NOMO-1 treated with DMSO at 0.1 percent for 48 hours (cell line): ENCODE data around the gene C15orf40.
"Not testable (repeated sequence)": the region's sequence is repeated elsewhere in the genome, so short reads cannot be mapped to it uniquely, and the experiment has no call there.

Experiments
- DNase-seq: peaks from one replicate; lab custom pipeline; 2025; ENCODE audit not compliant: unreplicated experiment; lab: John Stamatoyannopoulos, UW

The C15orf40 gene

GRCh38 chr15:82952158-82953081, 59.0 kb downstream of the C15orf40 start, which contains the start of gene HOMER2:
Gene HOMER2 (minus strand): TSS chr15:82952720. CDS start chr15:82952535, 185 bp downstream.
- no peak for DNase-seq

DNA sequence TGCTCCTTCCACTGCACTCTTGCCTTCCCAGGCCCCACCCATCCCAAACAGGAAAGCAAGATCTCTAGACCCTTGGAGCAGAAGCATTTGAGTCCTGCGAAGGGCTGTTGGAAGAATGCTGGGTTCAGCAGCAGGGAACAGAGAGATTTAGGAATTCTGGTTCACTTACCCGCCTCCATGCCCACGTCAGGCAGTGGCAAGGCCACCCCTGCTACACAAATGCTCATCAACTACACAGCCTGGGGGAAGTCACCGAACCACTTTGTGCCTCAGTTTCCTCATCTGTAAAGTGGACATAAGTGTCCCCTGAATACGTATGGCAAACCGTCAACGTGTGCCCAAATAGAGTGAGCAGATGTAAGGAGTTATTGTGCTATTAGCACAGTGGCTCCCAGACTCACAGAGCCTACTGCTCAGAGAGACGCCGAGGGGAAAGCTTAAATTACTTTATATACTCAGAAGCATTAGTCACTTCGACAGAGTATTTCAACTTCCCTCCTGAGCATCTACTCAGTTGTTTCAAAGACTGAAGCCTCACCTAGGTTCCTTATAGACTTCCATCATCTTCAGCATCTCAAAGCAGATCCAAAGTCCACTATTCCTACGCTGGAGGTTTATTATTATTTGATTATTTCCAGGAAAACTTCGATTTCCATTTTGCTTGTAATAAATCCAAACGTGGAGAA, 59.8 kb downstream of the C15orf40 start:
- DNase-seq, result peak; percentile 54

DNA sequence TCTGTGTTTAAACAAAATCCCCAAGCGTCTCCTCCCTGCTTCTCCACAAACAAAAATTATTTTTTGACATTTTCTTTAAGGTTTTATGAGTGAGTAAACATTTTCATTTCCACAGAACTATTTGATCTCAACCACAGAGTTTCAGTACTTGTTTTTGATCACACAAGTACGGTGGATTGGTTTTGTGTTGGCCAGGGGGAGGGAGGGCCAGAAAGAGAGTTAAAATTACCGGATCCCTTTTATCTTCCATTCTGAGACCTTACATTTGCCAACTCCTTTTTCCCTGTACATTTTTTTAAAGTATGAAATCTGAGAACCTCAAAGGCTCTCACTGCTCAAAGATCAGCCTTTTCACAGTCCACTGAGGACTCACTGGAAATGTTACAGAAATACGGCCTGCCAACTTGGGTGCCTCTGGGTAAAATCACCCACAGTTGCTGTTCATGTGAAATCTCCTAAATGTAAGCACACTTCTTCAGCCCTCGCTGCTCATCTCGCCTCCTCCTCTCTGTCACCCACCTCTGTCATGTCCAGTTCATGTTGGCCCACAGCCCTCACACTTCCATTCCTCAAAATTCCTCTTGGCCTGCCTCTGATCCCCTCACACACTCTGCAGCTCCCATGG, 60.6 kb downstream of the C15orf40 start:
- DNase-seq, result peak; percentile 41

- no peak for DNase-seq
Observed at GRCh38 chr15:82950295-82950694, 61.1 kb downstream of the C15orf40 start.

DNA sequence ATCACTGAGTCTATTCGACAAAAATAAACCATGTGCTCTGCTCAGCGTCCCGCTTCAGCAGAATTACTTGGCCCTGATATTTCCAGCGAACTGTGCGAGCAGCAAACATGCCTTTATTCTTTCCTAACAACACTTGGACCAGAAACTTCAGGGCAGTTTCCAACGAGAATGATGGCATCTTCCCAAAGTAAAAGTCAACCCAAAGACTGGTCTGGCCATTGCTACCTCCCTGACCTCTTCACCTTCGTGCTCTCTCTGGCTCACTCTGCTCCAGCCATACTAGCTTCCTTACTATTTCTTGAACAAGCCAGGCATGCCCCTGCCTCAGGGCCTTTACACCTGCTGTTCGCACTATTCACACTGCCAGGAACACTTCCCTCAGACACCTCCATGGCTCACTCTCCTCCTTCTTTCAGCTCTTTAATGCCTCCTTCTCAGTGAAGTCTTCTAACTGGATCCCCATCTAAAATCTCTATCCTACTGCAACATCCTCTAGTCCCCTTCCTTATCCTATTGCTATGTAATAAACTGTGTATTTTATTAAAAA, 65.2 kb downstream of the C15orf40 start:
- DNase-seq, result no peak

- DNase-seq, result peak; percentile 57
Observed at GRCh38 chr15:82945326-82945725, 66.1 kb downstream of the C15orf40 start.

DNA sequence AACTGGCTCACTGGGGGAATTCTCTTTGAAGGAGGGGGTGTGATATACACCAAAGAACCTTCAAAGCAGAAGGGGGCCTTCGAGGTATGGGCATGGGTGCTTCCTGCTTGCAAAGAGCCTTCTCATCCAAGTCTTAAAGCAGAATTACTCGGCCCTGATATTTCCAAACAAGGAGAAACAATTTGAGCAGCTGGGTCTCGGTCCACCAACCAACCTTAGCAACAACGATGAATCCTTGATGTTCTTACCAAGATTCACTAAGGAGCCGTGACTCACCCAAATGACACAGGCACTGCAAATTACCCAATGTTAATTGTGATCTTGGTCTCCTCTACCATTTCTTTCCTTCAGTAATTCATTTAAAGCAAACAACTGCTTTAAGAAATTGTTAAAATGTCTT, 66.6 kb downstream of the C15orf40 start:
- DNase-seq, result peak; percentile 89

DNA sequence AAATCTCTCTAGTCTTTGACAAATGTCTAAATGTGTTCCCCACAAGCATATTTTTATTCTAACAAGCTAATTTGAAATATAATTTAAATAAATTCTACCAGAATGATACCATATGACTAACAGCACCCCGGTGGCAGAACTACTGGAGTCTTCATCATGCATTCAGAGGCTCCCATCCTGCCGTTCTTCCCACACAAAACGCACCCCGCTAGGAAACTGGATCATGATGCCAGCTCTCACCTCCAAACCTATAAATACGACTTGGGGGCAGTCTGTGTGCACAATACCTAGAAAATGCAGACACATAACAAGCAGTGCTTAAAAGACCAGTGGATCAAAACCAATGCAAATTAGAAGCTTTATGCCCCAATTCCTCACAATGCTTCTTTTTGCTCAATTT, 67.4 kb downstream of the C15orf40 start:
- DNase-seq, result no peak

GRCh38 chr15:82943176-82943575, 68.3 kb downstream of the C15orf40 start:
- no peak for DNase-seq

DNA sequence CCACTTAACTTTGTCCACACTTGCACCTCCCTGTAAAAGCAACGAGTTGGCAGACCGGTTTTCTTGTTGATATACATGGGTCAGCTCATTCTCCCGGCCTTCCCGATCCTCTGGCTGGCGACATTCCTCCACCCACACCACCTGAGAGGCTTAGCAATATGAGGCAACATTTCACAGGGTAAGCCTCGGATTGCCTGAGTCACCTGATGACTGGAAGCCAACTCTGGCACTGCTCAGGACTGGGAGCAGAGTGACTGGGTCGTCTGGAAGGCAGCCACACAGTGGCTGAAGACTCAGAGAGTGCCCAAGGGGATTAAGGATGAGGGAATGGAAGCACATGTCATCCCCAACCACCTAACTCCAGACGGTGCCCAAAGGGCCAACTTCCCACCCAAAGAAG, 68.7 kb downstream of the C15orf40 start:
- no peak for DNase-seq

GRCh38 chr15:82939678-82940077, 71.8 kb downstream of the C15orf40 start:
- DNase-seq, result not testable (repeated sequence)
